ENCODE results near the gene TNIK.

TNIK gene

GRCh38 chr3:171320750-171321558 is 139.3 kb downstream of the TNIK start:
- no peaks in the 10 kb centered on the region for H3K4me1 ChIP-seq (ENCODE audit: insufficient read depth, insufficient read length)
- TF ChIP-seq YY1 (IDR thresholded peaks at IDR 0.05; ENCODE audit: insufficient read depth, insufficient read length): no peak
- no peak for TF ChIP-seq SUZ12 (IDR thresholded peaks at IDR 0.05; ENCODE audit: extremely low read depth, insufficient read depth, insufficient read length)
- H3K9me3 ChIP-seq (ENCODE audit: insufficient read depth, low read length): no peaks in the 10 kb centered on the region
- H3K27me3 ChIP-seq (ENCODE audit: insufficient read depth, insufficient read length): no peaks in the 10 kb centered on the region
- H3K36me3 ChIP-seq (ENCODE audit: insufficient read depth, insufficient read length, low read length): no peaks in the 10 kb centered on the region
- H3K9ac ChIP-seq (ENCODE audit: insufficient read length, low read depth): no peak overlapping the region
- no peak for DNase-seq (ENCODE audit: low read depth, low spot score)
- no peak overlapping the region for H3K4me3 ChIP-seq (ENCODE audit: insufficient read length, low read depth)

GRCh38 chr3:171317171-171317570 is 143.0 kb downstream of the TNIK start:
- Histone ChIP-seq H3K9ac (ENCODE audit: insufficient read length, low read depth) (no peak overlapping the region), H3K27me3 (ENCODE audit: insufficient read depth, insufficient read length) (no peaks in the 10 kb centered on the region), H3K4me1 (ENCODE audit: insufficient read depth, insufficient read length) (no peaks in the 10 kb centered on the region), H3K4me3 (ENCODE audit: insufficient read length, low read depth) (no peak overlapping the region), H3K9me3 (ENCODE audit: insufficient read depth, low read length) (no peaks in the 10 kb centered on the region), H3K36me3 (ENCODE audit: insufficient read depth, insufficient read length, low read length) (no peaks in the 10 kb centered on the region)
- DNase-seq (ENCODE audit: low read depth, low spot score): no peak
- TF ChIP-seq SUZ12 (IDR thresholded peaks at IDR 0.05; ENCODE audit: extremely low read depth, insufficient read depth, insufficient read length) (no peak), YY1 (IDR thresholded peaks at IDR 0.05; ENCODE audit: insufficient read depth, insufficient read length) (no peak), ZNF274 (IDR thresholded peaks at IDR 0.05; ENCODE audit: low read depth, low read length) (no peak)

GRCh38 chr3:171315919-171316318 is 144.3 kb downstream of the TNIK start:
- H3K9me3 ChIP-seq (ENCODE audit: insufficient read depth, low read length): no peaks in the 10 kb centered on the region
- H3K27me3 ChIP-seq (ENCODE audit: insufficient read depth, insufficient read length): no peaks in the 10 kb centered on the region
- no peak for DNase-seq (ENCODE audit: low read depth, low spot score)
- no peak overlapping the region for H3K4me3 ChIP-seq (ENCODE audit: insufficient read length, low read depth)
- H3K36me3 ChIP-seq (ENCODE audit: insufficient read depth, insufficient read length, low read length): no peaks in the 10 kb centered on the region
- no peak overlapping the region for H3K9ac ChIP-seq (ENCODE audit: insufficient read length, low read depth)
- no peaks in the 10 kb centered on the region for H3K4me1 ChIP-seq (ENCODE audit: insufficient read depth, insufficient read length)
- TF ChIP-seq SUZ12 (IDR thresholded peaks at IDR 0.05; ENCODE audit: extremely low read depth, insufficient read depth, insufficient read length): no peak
- TF ChIP-seq YY1 (IDR thresholded peaks at IDR 0.05; ENCODE audit: insufficient read depth, insufficient read length): no peak
- no peak for TF ChIP-seq ZNF274 (IDR thresholded peaks at IDR 0.05; ENCODE audit: low read depth, low read length)

- no peak overlapping the region for H3K4me3 ChIP-seq (ENCODE audit: insufficient read length, low read depth)
- H3K9me3 ChIP-seq (ENCODE audit: insufficient read depth, low read length): no peaks in the 10 kb centered on the region
- DNase-seq (ENCODE audit: low read depth, low spot score): no peak
- no peak for TF ChIP-seq ZNF274 (IDR thresholded peaks at IDR 0.05; ENCODE audit: low read depth, low read length)
- TF ChIP-seq SUZ12 (IDR thresholded peaks at IDR 0.05; ENCODE audit: extremely low read depth, insufficient read depth, insufficient read length): no peak
- TF ChIP-seq YY1 (IDR thresholded peaks at IDR 0.05; ENCODE audit: insufficient read depth, insufficient read length): no peak
- H3K9ac ChIP-seq (ENCODE audit: insufficient read length, low read depth): no peak overlapping the region
- H3K27me3 ChIP-seq (ENCODE audit: insufficient read depth, insufficient read length): no peaks in the 10 kb centered on the region
- H3K36me3 ChIP-seq (ENCODE audit: insufficient read depth, insufficient read length, low read length): no peaks in the 10 kb centered on the region
- H3K4me1 ChIP-seq (ENCODE audit: insufficient read depth, insufficient read length): no peaks in the 10 kb centered on the region
Observed at GRCh38 chr3:171315101-171315500, 145.1 kb downstream of the TNIK start.

GRCh38 chr3:171314341-171314740 is 145.9 kb downstream of the TNIK start:
- H3K9me3 ChIP-seq (ENCODE audit: insufficient read depth, low read length): no peaks in the 10 kb centered on the region

GRCh38 chr3:171313702-171314101 is 146.5 kb downstream of the TNIK start:
- H3K9ac ChIP-seq (ENCODE audit: insufficient read length, low read depth): no peak overlapping the region
- no peaks in the 10 kb centered on the region for H3K36me3 ChIP-seq (ENCODE audit: insufficient read depth, insufficient read length, low read length)
- H3K4me1 ChIP-seq (ENCODE audit: insufficient read depth, insufficient read length): no peaks in the 10 kb centered on the region
- H3K27me3 ChIP-seq (ENCODE audit: insufficient read depth, insufficient read length): no peaks in the 10 kb centered on the region
- H3K4me3 ChIP-seq (ENCODE audit: insufficient read length, low read depth): no peak overlapping the region
- DNase-seq (ENCODE audit: low read depth, low spot score): no peak
- H3K9me3 ChIP-seq (ENCODE audit: insufficient read depth, low read length): no peaks in the 10 kb centered on the region
- no peak for TF ChIP-seq ZNF274 (IDR thresholded peaks at IDR 0.05; ENCODE audit: low read depth, low read length)
- TF ChIP-seq SUZ12 (IDR thresholded peaks at IDR 0.05; ENCODE audit: extremely low read depth, insufficient read depth, insufficient read length): no peak
- TF ChIP-seq YY1 (IDR thresholded peaks at IDR 0.05; ENCODE audit: insufficient read depth, insufficient read length): no peak

More at GRCh38 chr3:171314341-171314740, 145.9 kb downstream of the TNIK start:
- no peak for DNase-seq (ENCODE audit: low read depth, low spot score)
- Histone ChIP-seq H3K4me1 (ENCODE audit: insufficient read depth, insufficient read length) (no peaks in the 10 kb centered on the region), H3K4me3 (ENCODE audit: insufficient read length, low read depth) (no peak overlapping the region), H3K27me3 (ENCODE audit: insufficient read depth, insufficient read length) (no peaks in the 10 kb centered on the region), H3K9ac (ENCODE audit: insufficient read length, low read depth) (no peak overlapping the region), H3K36me3 (ENCODE audit: insufficient read depth, insufficient read length, low read length) (no peaks in the 10 kb centered on the region)
- TF ChIP-seq SUZ12 (IDR thresholded peaks at IDR 0.05; ENCODE audit: extremely low read depth, insufficient read depth, insufficient read length) (no peak), YY1 (IDR thresholded peaks at IDR 0.05; ENCODE audit: insufficient read depth, insufficient read length) (no peak), ZNF274 (IDR thresholded peaks at IDR 0.05; ENCODE audit: low read depth, low read length) (no peak)

GRCh38 chr3:171312741-171313140 is 147.5 kb downstream of the TNIK start:
- Histone ChIP-seq H3K9ac (ENCODE audit: insufficient read length, low read depth) (no peak overlapping the region), H3K4me1 (ENCODE audit: insufficient read depth, insufficient read length) (no peaks in the 10 kb centered on the region), H3K4me3 (ENCODE audit: insufficient read length, low read depth) (no peak overlapping the region), H3K36me3 (ENCODE audit: insufficient read depth, insufficient read length, low read length) (no peaks in the 10 kb centered on the region), H3K27me3 (ENCODE audit: insufficient read depth, insufficient read length) (no peaks in the 10 kb centered on the region), H3K9me3 (ENCODE audit: insufficient read depth, low read length) (no peaks in the 10 kb centered on the region)
- no peak for TF ChIP-seq SUZ12 (IDR thresholded peaks at IDR 0.05; ENCODE audit: extremely low read depth, insufficient read depth, insufficient read length)
- TF ChIP-seq ZNF274 (IDR thresholded peaks at IDR 0.05; ENCODE audit: low read depth, low read length): no peak
- TF ChIP-seq YY1 (IDR thresholded peaks at IDR 0.05; ENCODE audit: insufficient read depth, insufficient read length): no peak
- DNase-seq (ENCODE audit: low read depth, low spot score): no peak
